GM18520 (cell line): ENCODE data around the gene TF.

Experiments used
- ATAC-seq: cut with Tn5 transposase; IDR thresholded peaks from one replicate; pipeline ENCODE4 v1.9.1; 2021; ENCODE audit not compliant: unreplicated experiment

Gene TF

DNA sequence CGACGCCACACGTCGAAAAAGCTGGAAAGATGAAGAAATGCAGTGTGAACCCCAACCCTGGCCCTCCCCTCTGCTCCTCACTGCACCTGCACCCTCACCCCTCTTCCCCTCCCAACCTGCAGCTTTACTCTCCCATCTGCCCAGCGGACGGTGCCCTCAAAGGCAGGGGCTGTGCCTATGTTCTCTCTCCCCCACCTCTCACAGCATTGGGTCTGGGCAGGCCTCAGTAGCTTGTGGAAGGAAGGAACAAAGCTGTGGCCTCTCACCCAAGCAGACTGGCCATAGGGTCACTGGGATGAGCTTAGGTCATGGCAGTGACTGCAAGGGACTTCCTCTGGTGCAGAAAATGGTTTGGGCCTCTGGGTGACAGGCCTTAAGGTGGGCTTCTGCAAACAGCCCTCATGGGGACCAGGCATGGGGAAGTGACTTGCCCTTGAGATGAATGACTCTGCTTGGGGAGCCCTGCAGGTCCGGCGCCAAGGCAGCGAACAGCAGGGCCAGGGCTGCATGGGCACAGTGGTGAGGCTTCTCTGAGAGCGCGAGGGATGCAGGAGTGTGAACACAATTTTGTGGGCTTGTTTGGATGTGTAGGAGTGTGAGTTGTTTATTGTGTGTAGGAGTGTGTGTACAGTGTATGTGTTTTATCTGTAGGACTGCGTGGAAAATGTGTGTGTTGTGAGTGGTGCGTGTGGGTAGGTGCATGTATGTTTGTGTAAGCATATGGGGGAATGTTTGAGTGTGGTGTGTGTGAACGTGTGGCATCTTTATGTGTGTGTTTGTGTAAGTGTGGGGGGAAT is 88.6 kb downstream of the TF start:
- no peak for ATAC-seq

DNA sequence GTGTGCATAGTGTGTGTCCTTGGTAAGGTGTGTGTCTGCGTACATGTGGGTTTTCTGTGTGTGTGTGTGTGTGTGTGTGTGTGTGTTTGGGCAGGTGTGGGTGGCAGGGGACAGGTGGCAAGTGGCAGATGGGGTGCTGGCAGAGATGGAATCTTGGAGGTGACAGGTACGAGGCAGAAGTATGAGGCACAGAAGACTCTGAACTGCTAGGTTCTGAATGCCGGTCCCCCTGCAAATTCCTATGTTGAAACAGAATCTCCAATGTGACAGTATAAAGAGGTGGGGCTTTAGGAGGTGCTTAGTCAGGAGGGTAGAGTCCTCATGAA is 89.2 kb downstream of the TF start:
- no peak for ATAC-seq

DNA sequence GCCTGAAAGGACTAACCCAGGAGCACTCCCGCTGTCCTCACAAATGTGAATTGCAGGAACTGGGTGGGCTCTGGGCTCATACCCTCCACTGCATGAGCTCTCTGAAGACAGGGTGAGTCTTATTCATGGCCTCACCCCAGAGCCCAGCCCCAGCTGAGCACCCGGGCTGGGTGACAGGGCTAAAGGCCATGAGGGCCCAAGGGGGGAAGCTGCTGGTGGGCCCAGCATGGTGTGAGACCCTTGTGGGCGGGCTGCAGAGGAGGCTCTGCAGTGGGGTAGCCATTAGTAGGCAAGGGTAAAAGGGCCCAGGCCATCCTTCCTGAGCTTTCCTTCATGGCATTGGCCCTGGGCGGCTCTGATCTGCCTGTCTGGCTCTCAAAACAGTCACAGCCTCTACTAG is 89.8 kb downstream of the TF start:
- no peak for ATAC-seq

DNA sequence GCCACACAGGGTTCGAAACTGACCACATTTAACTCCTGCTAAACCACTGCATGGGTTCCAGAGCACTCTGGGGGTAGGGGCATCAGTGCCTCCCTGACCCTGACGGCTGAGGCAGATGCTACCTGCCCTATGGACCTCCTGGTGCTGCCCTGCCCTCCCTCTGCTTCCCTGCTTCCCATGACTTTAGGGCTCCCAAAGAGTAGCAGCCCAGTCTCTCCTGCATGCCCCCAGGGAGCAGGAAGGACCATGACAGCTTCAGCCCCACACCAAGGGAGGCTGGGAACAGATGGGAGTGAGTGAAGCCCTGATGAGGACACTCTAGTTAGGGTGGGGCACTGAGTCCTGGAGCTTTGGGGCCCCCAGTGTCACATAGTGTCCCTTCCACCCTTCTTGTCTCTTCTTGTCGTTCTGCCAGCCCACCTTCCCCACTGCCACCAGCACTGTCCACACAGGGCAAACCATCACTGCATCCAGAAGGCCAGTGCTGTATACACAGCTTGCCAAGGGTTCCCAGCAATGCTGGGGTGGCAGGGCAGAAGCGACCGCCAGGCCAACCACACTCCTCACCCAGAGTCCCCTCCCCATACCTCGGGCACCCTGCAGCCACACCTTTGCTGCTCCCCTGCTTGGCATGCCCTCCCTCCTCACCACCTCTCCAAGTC is 90.4 kb downstream of the TF start:
- ATAC-seq = no peak

- no peak for ATAC-seq
Measured at GRCh38 chr3:133837487-133838295, 91.5 kb downstream of the TF start.

GRCh38 chr3:133838296-133838789 is 92.2 kb downstream of the TF start:
- no peak for ATAC-seq

DNA sequence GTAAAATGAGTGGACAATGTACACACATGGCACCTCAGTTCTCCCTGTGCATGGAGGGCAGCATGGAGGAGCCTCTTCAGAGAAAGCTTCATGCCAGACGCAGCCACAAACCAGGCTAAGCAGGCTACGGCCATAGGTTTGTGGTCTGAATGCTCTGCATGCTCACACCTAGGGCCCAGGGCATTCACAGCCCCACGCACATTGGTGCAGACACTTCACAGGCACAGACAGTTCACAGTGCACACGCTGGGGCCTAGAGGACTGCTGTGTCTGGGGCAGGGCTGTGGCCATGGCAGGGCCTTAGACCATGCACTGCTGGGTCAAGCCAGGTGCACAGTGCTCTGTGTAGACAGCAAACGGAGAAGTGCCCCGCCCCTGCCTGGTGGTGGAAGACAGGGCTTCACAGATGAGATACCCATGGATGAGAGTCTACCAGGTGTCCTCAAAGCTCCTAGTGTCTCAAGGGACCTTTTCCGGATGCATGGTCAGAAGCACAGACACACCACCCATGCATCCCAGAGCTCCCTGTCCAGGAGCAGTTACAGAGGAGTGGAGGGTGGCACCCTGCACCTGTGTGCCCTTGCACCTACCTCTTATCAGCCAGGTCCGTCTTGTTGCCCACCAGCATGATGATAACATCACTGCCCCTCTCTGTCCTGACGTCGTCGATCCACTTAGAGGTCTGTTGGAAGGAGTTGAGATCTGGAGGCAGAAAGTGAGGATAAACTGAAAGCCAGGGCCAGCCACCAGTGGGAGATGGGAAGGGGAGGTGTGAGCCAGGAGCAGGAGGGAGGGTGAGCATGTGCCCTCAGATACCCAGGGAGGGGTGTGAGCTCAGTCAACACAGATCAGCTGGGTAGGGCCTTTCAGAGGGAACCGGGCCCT is 93.0 kb downstream of the TF start:
- ATAC-seq = no peak

- ATAC-seq = no peak
Measured at GRCh38 chr3:133840055-133840737, 94.0 kb downstream of the TF start.

DNA sequence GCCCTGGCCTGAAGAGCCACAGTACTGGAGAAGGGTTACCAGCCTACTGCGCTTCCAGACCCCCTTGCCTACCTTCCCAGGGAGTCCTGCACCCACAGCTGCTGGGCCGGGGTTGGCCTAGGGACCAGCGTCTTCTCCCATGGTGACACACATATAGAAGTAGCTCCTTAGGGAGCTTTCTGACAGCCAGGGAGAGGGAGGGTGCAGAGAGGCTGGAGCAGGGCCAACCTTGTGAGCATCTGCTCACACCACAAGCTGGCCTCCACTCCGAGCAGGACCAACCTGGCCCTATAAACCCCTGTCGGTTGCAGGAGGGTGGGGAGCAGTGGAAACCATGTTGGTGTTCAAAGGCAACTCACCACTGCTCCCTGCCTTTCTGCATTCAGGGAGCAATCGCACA is 94.6 kb downstream of the TF start:
- ATAC-seq = no peak

DNA sequence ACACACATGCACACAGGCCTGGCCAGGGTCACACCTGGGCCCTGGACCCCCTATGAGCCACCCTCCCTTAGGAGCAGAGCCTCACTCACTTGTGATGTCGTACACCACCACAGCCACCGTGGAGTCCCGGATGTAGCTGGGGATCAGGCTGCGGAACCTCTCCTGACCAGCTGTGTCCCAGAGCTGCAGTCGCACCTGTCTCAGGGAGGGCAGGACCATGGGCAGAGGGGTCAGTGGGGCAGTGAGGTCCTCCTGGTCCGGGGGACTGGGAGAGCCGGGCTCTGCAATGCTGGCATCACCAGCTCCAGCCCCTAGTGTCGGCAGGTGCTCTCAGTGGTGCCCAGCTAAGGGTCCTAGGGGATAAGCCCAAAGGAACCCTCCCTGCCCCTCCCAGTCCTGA is 95.0 kb downstream of the TF start:
- no peak for ATAC-seq

DNA sequence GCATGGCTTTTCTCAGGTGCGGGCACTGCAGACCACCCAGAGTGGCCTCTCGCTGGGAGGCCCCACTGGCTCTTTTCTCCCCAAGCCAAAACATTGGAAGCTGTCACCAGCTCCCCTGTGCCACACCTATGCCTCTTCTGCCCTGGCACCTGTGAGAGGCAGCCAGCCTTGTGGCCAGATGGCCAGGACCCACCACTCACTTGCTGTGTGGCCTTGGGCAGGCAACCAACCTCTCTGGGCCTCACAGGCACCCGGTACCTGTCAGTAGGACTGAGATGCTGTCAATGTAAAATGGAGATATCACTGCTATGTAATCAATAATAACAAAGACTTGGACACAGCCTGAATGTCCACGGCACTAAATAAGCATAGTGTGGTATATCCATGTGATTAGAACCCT is 96.0 kb downstream of the TF start:
- no peak for ATAC-seq

GRCh38 chr3:133843634-133844033 is 97.4 kb downstream of the TF start:
- ATAC-seq = no peak

- ATAC-seq = no peak
Measured at GRCh38 chr3:133845127-133845526, 98.9 kb downstream of the TF start.
